Transverse colon (tissue), 4 donors: Measurements from ENCODE around the gene ARHGEF7. TPM values are rescaled to one million over a fixed set of nuclear protein-coding genes. Genes with fewer than 3 reads are reported as not detected.

Source experiments
- DNase-seq: peaks from one replicate; pipeline ENCODE4 v3.0.0-alpha.2; 2019
- H3K27ac ChIP-seq, 4 donors: fragments of 200-600 bp; sonication (generic); 2 replicates each; pipeline ENCODE4 v1.5.1; 2016 to 2018; ENCODE audit warnings: inconsistent platforms in 4 of 4
- H3K27me3 ChIP-seq: fragments of 200-600 bp; sonication (generic); 2 replicates; pipeline ENCODE4 v1.5.1; 2017; ENCODE audit warnings: inconsistent platforms
- H3K36me3 ChIP-seq, 4 donors: fragments of 200-600 bp; sonication (generic); 2 replicates each; pipeline ENCODE4 v1.5.1; 2017 to 2019; ENCODE audit warnings: inconsistent platforms in 4 of 4
- H3K4me1 ChIP-seq, 4 donors: fragments of 200-600 bp; sonication (generic); 2 replicates each; pipeline ENCODE4 v1.5.1; 2017 to 2020; ENCODE audit warnings: inconsistent platforms in 4 of 4
- H3K4me3 ChIP-seq, 4 donors: fragments of 200-600 bp; sonication (generic); 1 replicate in 1 of 4; 2 replicates in 3 of 4; pipeline versions ENCODE4 v1.5.1 to v1.6.1; 2017 to 2019; ENCODE audit warnings: inconsistent platforms in 4 of 4
- H3K9me3 ChIP-seq, 2 donors: fragments of 200-600 bp; sonication (generic); 2 replicates each; pipeline ENCODE4 v1.5.1; 2017 to 2019; ENCODE audit warnings: inconsistent platforms in 2 of 2
- EP300 ChIP-seq: sonication (generic); formaldehyde crosslinking; IDR thresholded peaks from one replicate; pipeline ENCODE4 v1.6.1; 2017; ENCODE audit warnings: antibody characterized with exemption, low read depth
- POLR2A ChIP-seq: fragments of 450-650 bp; IDR thresholded peaks from one replicate; pipeline ENCODE4 v1.6.1; 2016; ENCODE audit warnings: antibody characterized with exemption, mild to moderate bottlenecking, moderate library complexity
- POLR2AphosphoS5 ChIP-seq, 3 donors: sonication (generic); formaldehyde crosslinking; IDR thresholded peaks; one replicate each; pipeline ENCODE4 v1.6.1; 2016; ENCODE audit warnings: antibody characterized with exemption in 3 of 3
- WGBS, 2 donors: methylation state at CpG; one replicate each; pipeline ENCODE4 v1.1.5; 2018; ENCODE audit warnings: low coverage in 1 of 2; 5-methylcytosine and 5-hydroxymethylcytosine counted together
- in situ Hi-C, 4 donors: fragments of 200-750 bp; cut with MboI; loops; one replicate each; pipeline versions ENCODE4 v1.15.0 to v1.15.1; 2017; ENCODE audit warnings: low sequenced_read_pairs in 3 of 4, low pct_ligation_motif_present in 1 of 4, low pct_unique_long_range_greater_than_20kb in 1 of 4
- intact Hi-C: fragments of 100-400 bp; cut with DNase I; formaldehyde crosslinking; loops from one replicate; pipeline ENCODE4 v1.15.1; 2023; ENCODE audit warnings: low total_unique reads
- total RNA-seq, 4 donors: library from RNA; depleted of rRNA; stranded (reverse); fragments of >200 nt; gene quantifications; one replicate each; pipeline ENCODE4 v1.1.0, GENCODE V29; 2016
- TF ChIP-seq, protein P1 (sequence below), 5 experiments: fragments of 200-600 bp in 3 of 5; fragments of 450-650 bp in 2 of 5; sonication (generic) in 3 of 5; IDR thresholded peaks; 1 replicate in 2 of 5; 2 replicates in 3 of 5; pipeline ENCODE4 v1.5.1; 2016 to 2017; ENCODE audit warnings: antibody characterized with exemption in 5 of 5, inconsistent platforms in 3 of 5, mild to moderate bottlenecking in 2 of 5, moderate library complexity in 1 of 5

Gene ARHGEF7
- total RNA-seq, 4 donors from 2014 or later = 62.3 to 104 (median 75.6) TPM

GRCh38 chr13:111145071-111145470 is 30.0 kb downstream of the ARHGEF7 start:
- H3K9me3 ChIP-seq = no peaks in the 10 kb centered on the region
- no peak for DNase-seq
- H3K27me3 ChIP-seq = peaks cover 15% of the 10 kb centered on the region
- no peaks in the 10 kb centered on the region for H3K36me3 ChIP-seq
- 55 to 72% methylated on average over 5 to 7 of the region's 7 CpGs for WGBS, 2 donors
- no peak overlapping the region for H3K4me3 ChIP-seq
- no peak for TF ChIP-seq POLR2A
- no peak for TF ChIP-seq EP300
- TF ChIP-seq, protein P1, sequence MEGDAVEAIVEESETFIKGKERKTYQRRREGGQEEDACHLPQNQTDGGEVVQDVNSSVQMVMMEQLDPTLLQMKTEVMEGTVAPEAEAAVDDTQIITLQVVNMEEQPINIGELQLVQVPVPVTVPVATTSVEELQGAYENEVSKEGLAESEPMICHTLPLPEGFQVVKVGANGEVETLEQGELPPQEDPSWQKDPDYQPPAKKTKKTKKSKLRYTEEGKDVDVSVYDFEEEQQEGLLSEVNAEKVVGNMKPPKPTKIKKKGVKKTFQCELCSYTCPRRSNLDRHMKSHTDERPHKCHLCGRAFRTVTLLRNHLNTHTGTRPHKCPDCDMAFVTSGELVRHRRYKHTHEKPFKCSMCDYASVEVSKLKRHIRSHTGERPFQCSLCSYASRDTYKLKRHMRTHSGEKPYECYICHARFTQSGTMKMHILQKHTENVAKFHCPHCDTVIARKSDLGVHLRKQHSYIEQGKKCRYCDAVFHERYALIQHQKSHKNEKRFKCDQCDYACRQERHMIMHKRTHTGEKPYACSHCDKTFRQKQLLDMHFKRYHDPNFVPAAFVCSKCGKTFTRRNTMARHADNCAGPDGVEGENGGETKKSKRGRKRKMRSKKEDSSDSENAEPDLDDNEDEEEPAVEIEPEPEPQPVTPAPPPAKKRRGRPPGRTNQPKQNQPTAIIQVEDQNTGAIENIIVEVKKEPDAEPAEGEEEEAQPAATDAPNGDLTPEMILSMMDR (IDR thresholded peaks at IDR 0.05) = no peak
- no peak for TF ChIP-seq POLR2AphosphoS5 (IDR thresholded peaks at IDR 0.05)
- intact Hi-C loops (no loop called here), in situ Hi-C loops (no loop called here)
- H3K4me1 ChIP-seq = no peaks in the 10 kb centered on the region
- no peak overlapping the region for H3K27ac ChIP-seq

DNA sequence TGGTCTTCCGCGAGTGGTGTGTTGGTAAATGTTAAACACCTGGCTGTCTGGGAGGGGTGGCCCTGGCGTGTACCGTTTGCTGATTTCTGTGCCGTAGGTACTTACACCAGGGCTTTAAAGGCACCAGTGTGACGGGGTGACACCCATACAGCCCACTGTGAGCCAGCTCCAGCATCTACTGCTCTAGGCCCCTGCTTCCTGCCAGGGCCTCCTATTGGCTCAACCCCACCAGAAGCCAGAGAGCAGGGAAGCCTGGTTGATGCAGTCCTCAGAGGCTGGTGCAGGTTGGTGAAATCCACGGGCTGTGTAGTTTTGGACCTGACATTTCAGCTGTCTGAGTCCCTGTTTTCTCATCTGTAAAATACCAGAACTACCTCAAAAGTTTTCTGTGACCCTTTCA is 30.4 kb downstream of the ARHGEF7 start:
- DNase-seq = no peak

GRCh38 chr13:111152844-111153243 is 37.7 kb downstream of the ARHGEF7 start:
- peaks cover 15 to 30% (median 20%) of the 10 kb centered on the region in 4 donors for H3K4me1 ChIP-seq
- H3K27ac ChIP-seq = peak overlapping the region; percentile 97 to 99 (median 99)
- no peak for TF ChIP-seq POLR2AphosphoS5 (IDR thresholded peaks at IDR 0.05)
- TF ChIP-seq, protein P1 (IDR thresholded peaks at IDR 0.05) = no peak
- no peak for TF ChIP-seq POLR2A
- TF ChIP-seq EP300 = no peak
- WGBS, 2 donors = 14 to 15% methylated on average over 4 to 11 of the region's 11 CpGs
- no peaks in the 10 kb centered on the region for H3K27me3 ChIP-seq
- DNase-seq = no peak
- H3K36me3 ChIP-seq = no peaks in the 10 kb centered on the region
- intact Hi-C loops (loop anchor here (10.0 kb wide), 2 partner anchors 62 to 238 kb away; partner anchors contain the start of gene ANKRD10), in situ Hi-C loops (loop anchor here in 2 of 4 donors (10.0 to 25.0 kb wide), 3 partner anchors 72 to 441 kb away; partner anchors contain the start of genes CARS2 (in 1 of the 2) and ING1 (in 1 of the 2))
- H3K9me3 ChIP-seq = no peaks in the 10 kb centered on the region
- peak overlapping the region; percentile 67 to 95 (median 78) for H3K4me3 ChIP-seq

More for the DNA sequence above, 30.4 kb downstream of the ARHGEF7 start:
- no peaks in the 10 kb centered on the region for H3K4me1 ChIP-seq
- in situ Hi-C loops (no loop called here), intact Hi-C loops (no loop called here)
- H3K36me3 ChIP-seq = no peaks in the 10 kb centered on the region
- H3K27me3 ChIP-seq = peaks cover 15% of the 10 kb centered on the region
- TF ChIP-seq POLR2AphosphoS5 (IDR thresholded peaks at IDR 0.05) (no peak), EP300 (no peak), POLR2A (no peak)
- TF ChIP-seq, protein P1 (IDR thresholded peaks at IDR 0.05) = no peak
- no peak overlapping the region for H3K27ac ChIP-seq
- no peak overlapping the region for H3K4me3 ChIP-seq
- WGBS, 2 donors = 68% methylated on average over 7 of the region's 7 CpGs; no CpG with 5 or more reads in 1 of the 2 donors
- H3K9me3 ChIP-seq = no peaks in the 10 kb centered on the region

GRCh38 chr13:111153279-111153976 is 38.3 kb downstream of the ARHGEF7 start:
- no peaks in the 10 kb centered on the region for H3K27me3 ChIP-seq
- peak; percentile 94 for DNase-seq
- H3K36me3 ChIP-seq = no peaks in the 10 kb centered on the region
- peak overlapping the region; percentile 97 to 99 (median 99) for H3K27ac ChIP-seq
- in situ Hi-C loops = loop anchor here in 2 of 4 donors (10.0 to 25.0 kb wide), 3 partner anchors 71 to 441 kb away; partner anchors contain the start of genes CARS2 (in 1 of the 2) and ING1 (in 1 of the 2)
- peaks cover 15 to 30% (median 20%) of the 10 kb centered on the region in 4 donors for H3K4me1 ChIP-seq
- H3K4me3 ChIP-seq = peak overlapping the region; percentile 67 to 95 (median 78)
- TF ChIP-seq POLR2A (peak; percentile 93), POLR2AphosphoS5 (IDR thresholded peaks at IDR 0.05) (peak; percentile 97 to 98 (median 97)), EP300 (no peak)
- TF ChIP-seq, protein P1 (IDR thresholded peaks at IDR 0.05) = peak in 2 of 5 experiments; percentile 9 to 43
- H3K9me3 ChIP-seq = no peaks in the 10 kb centered on the region
- WGBS, 2 donors = 0 to 1% methylated on average over 3 to 61 of the region's 84 CpGs
- intact Hi-C loops = loop anchor here (10.0 kb wide), 2 partner anchors 61 to 239 kb away; partner anchors contain the start of gene ANKRD10
